H1 (cell line): ENCODE data around the gene GDAP2. TPM values are rescaled to one million over a fixed set of nuclear protein-coding genes. Genes with fewer than 3 reads are reported as not detected.

Source experiments
- CTCF ChIA-PET: fragments of 300-600 bp; sonication (Branson Sonifier 250); formaldehyde crosslinking; loops from one replicate; lab custom pipeline; 2021; ENCODE audit not compliant: partially characterized antibody; lab: Charles Lee
- POLR2A ChIA-PET: fragments of 300-600 bp; sonication (Branson Sonifier 250); formaldehyde crosslinking; loops from one replicate; lab custom pipeline; 2021; ENCODE audit warnings: inconsistent platforms; ENCODE audit not compliant: partially characterized antibody; lab: Charles Lee
- DNase-seq, 2 experiments: peaks; one replicate each; pipeline versions ENCODE4 v3.0.0 to v3.0.0-alpha.2; 2010 to 2022; ENCODE audit warnings: low spot score in 2 of 2, low read depth in 1 of 2, mixed read lengths in 1 of 2
- FAIRE-seq: peaks from 2 replicates; lab custom pipeline; 2011; peaks lifted over from hg19 to GRCh38; lab: Jason Lieb, UNC
- H2AFZ ChIP-seq: 2 replicates; pipeline ENCODE4 v1.8.1; 2012; ENCODE audit warnings: low read length, inconsistent platforms
- H2AK5ac ChIP-seq: 2 replicates; pipeline ENCODE4 v1.6.1; 2013; ENCODE audit warnings: low read depth, low read length
- H2BK120ac ChIP-seq: replicated peaks from 2 replicates; pipeline ENCODE3; 2013; ENCODE audit warnings: low read depth, low read length, inconsistent platforms
- H2BK12ac ChIP-seq: 2 replicates; pipeline ENCODE4 v1.6.1; 2013; ENCODE audit warnings: low read depth, low read length
- H2BK15ac ChIP-seq: 2 replicates; pipeline ENCODE4 v1.6.1; 2013; ENCODE audit warnings: low read length
- H2BK20ac ChIP-seq: 2 replicates; pipeline ENCODE4 v1.6.1; 2013; ENCODE audit warnings: low read length
- H2BK5ac ChIP-seq: 2 replicates; pipeline ENCODE4 v1.6.1; 2013; ENCODE audit warnings: low read depth, low read length
- H3K14ac ChIP-seq: 2 replicates; pipeline ENCODE4 v1.6.1; 2013; ENCODE audit warnings: inconsistent platforms; ENCODE audit not compliant: insufficient read length
- H3K18ac ChIP-seq: 2 replicates; pipeline ENCODE4 v1.6.1; 2013; ENCODE audit warnings: low read length; ENCODE audit errors: extremely low read depth
- H3K23ac ChIP-seq: 2 replicates; pipeline ENCODE4 v1.6.1; 2013; ENCODE audit warnings: inconsistent platforms; ENCODE audit not compliant: insufficient read length
- H3K23me2 ChIP-seq: 2 replicates; pipeline ENCODE4 v1.6.1; 2013; ENCODE audit warnings: low read depth, low read length
- H3K27ac ChIP-seq: 2 replicates; pipeline ENCODE4 v1.6.1; 2011; ENCODE audit warnings: low read depth, low read length, inconsistent platforms
- H3K27me3 ChIP-seq, 4 experiments: replicated peaks in 1 of 4; 1 replicate in 1 of 4; 2 replicates in 3 of 4; pipeline versions ENCODE4 v1.6.1 to v1.8.1; 2011 to 2013; ENCODE audit warnings: low read length in 3 of 4, mild to moderate bottlenecking in 3 of 4, inconsistent platforms in 2 of 4, mixed read lengths in 2 of 4, moderate library complexity in 1 of 4; ENCODE audit not compliant: control insufficient read depth in 3 of 4, insufficient read depth in 3 of 4; ENCODE audit errors: extremely low read depth in 1 of 4
- H3K36me3 ChIP-seq, 4 experiments: 2 replicates each; pipeline versions ENCODE4 v1.6.1 to v1.8.1; 2011 to 2013; ENCODE audit warnings: mild to moderate bottlenecking in 4 of 4, low read length in 3 of 4, moderate library complexity in 2 of 4, control low read depth in 1 of 4, inconsistent platforms in 1 of 4; ENCODE audit not compliant: insufficient read depth in 4 of 4, control insufficient read depth in 2 of 4
- H3K4ac ChIP-seq: replicated peaks from 2 replicates; pipeline ENCODE3; 2013; ENCODE audit warnings: low read length, low read depth, mixed read lengths, inconsistent platforms; ENCODE audit not compliant: insufficient read length
- H3K4me1 ChIP-seq, 4 experiments: replicated peaks in 1 of 4; 1 replicate in 1 of 4; 2 replicates in 3 of 4; pipeline versions ENCODE4 v1.6.1 to v1.8.1; 2011 to 2013; ENCODE audit warnings: low read length in 3 of 4, inconsistent platforms in 2 of 4, mixed read lengths in 1 of 4; ENCODE audit not compliant: insufficient read depth in 4 of 4, control insufficient read depth in 3 of 4
- H3K4me2 ChIP-seq, 2 experiments: 2 replicates each; pipeline versions ENCODE4 v1.6.1 to v1.8.1; 2011 to 2013; ENCODE audit warnings: low read depth in 2 of 2, low read length in 2 of 2, control low read depth in 1 of 2, inconsistent platforms in 1 of 2, mild to moderate bottlenecking in 1 of 2; ENCODE audit not compliant: insufficient read depth in 1 of 2
- H3K4me3 ChIP-seq, 4 experiments: fragments of 200-600, 300-600 bp in 1 of 4; sonication (generic), shearing (Covaris generic), sonication (Bioruptor Twin) in 1 of 4; 2 replicates each; pipeline versions ENCODE4 v1.5.1 to v1.8.1; 2011 to 2016; ENCODE audit warnings: low read length in 4 of 4, low read depth in 3 of 4, control low read depth in 2 of 4, inconsistent platforms in 2 of 4, mild to moderate bottlenecking in 2 of 4, mixed read lengths in 1 of 4, moderate library complexity in 1 of 4; ENCODE audit not compliant: insufficient read depth in 2 of 4; ENCODE audit errors: extremely low read depth in 1 of 4
- H3K56ac ChIP-seq: replicated peaks from 2 replicates; pipeline ENCODE3; 2013; ENCODE audit warnings: low read depth, mild to moderate bottlenecking, mixed read lengths, low read length, inconsistent platforms; ENCODE audit not compliant: insufficient read length
- H3K79me1 ChIP-seq: 2 replicates; pipeline ENCODE4 v1.6.1; 2013; ENCODE audit warnings: low read depth, low read length, control low read depth
- H3K79me2 ChIP-seq, 2 experiments: 2 replicates each; pipeline versions ENCODE4 v1.6.1 to v1.8.1; 2012 to 2013; ENCODE audit warnings: low read length in 2 of 2, mild to moderate bottlenecking in 2 of 2, inconsistent platforms in 1 of 2; ENCODE audit not compliant: insufficient read depth in 2 of 2, control insufficient read depth in 1 of 2
- H3K9ac ChIP-seq, 4 experiments: replicated peaks in 1 of 4; 1 replicate in 1 of 4; 2 replicates in 3 of 4; pipeline versions ENCODE4 v1.6.1 to v1.8.1; 2011 to 2013; ENCODE audit warnings: low read depth in 3 of 4, low read length in 3 of 4, control low read depth in 2 of 4, mild to moderate bottlenecking in 2 of 4, moderate library complexity in 2 of 4, inconsistent platforms in 1 of 4; ENCODE audit errors: extremely low read depth in 1 of 4
- H3K9me3 ChIP-seq, 2 experiments: 2 replicates each; pipeline versions ENCODE4 v1.6.1 to v1.8.1; 2012 to 2013; ENCODE audit warnings: mild to moderate bottlenecking in 2 of 2, moderate library complexity in 2 of 2, control low read depth in 1 of 2, inconsistent platforms in 1 of 2, low read depth in 1 of 2, low read length in 1 of 2, mixed read lengths in 1 of 2; ENCODE audit not compliant: insufficient read depth in 2 of 2
- H4K20me1 ChIP-seq, 2 experiments: replicated peaks in 1 of 2; 2 replicates each; pipeline versions ENCODE3 to v1.8.1; 2011 to 2013; ENCODE audit warnings: inconsistent platforms in 2 of 2, low read length in 2 of 2, mild to moderate bottlenecking in 1 of 2; ENCODE audit not compliant: insufficient read depth in 2 of 2, control insufficient read depth in 1 of 2
- H4K5ac ChIP-seq: 2 replicates; pipeline ENCODE4 v1.6.1; 2013; ENCODE audit warnings: low read length, low read depth, mixed read lengths, inconsistent platforms; ENCODE audit not compliant: insufficient read length
- H4K8ac ChIP-seq: 2 replicates; pipeline ENCODE4 v1.8.0; 2013; ENCODE audit warnings: mild to moderate bottlenecking, moderate library complexity, low read length, inconsistent platforms; ENCODE audit not compliant: insufficient read depth; ENCODE audit errors: extremely low read depth
- H4K91ac ChIP-seq: replicated peaks from 2 replicates; pipeline ENCODE3; 2013; ENCODE audit warnings: low read length, mixed read lengths, inconsistent platforms; ENCODE audit not compliant: insufficient read length
- BRCA1 ChIP-seq: IDR thresholded peaks from 2 replicates; pipeline ENCODE4 v1.6.1; 2012; ENCODE audit warnings: low read depth, low read length, improper control_type of control experiment
- CBX8 ChIP-seq: fragments of 300-800, 300-1000 bp; sonication (generic); IDR thresholded peaks from 2 replicates; pipeline ENCODE4 v1.7.1; 2016; ENCODE audit warnings: low read depth, low read length, borderline replicate concordance
- CEBPB ChIP-seq: IDR thresholded peaks from 2 replicates; pipeline ENCODE4 v1.6.1; 2012; ENCODE audit warnings: low read depth, low read length
- CTBP2 ChIP-seq: IDR thresholded peaks from 2 replicates; pipeline ENCODE4 v1.7.0; 2011; ENCODE audit warnings: borderline replicate concordance, mild to moderate bottlenecking, moderate library complexity, mixed read lengths, low read length; ENCODE audit not compliant: insufficient read depth, insufficient read length
- HDAC2 ChIP-seq, 2 experiments: fragments of 300-600 bp in 1 of 2; sonication (generic) in 1 of 2; IDR thresholded peaks; 2 replicates each; pipeline ENCODE4 v1.6.1; 2011 to 2012; ENCODE audit warnings: low read depth in 2 of 2, low read length in 2 of 2, mild to moderate bottlenecking in 2 of 2, moderate library complexity in 2 of 2, borderline replicate concordance in 1 of 2, inconsistent platforms in 1 of 2
- HDAC6 ChIP-seq: IDR thresholded peaks from one replicate; pipeline ENCODE4 v1.7.1; 2012; ENCODE audit warnings: low read depth, mild to moderate bottlenecking, inconsistent platforms, low read length, moderate library complexity
- KDM5A ChIP-seq: fragments of 200-600 bp; IDR thresholded peaks from 2 replicates; pipeline ENCODE4 v1.7.1; 2012; ENCODE audit warnings: mild to moderate bottlenecking, low read length, inconsistent platforms, mixed read lengths
- NRF1 ChIP-seq: IDR thresholded peaks from 2 replicates; pipeline ENCODE4 v1.6.1; 2011; ENCODE audit warnings: mild to moderate bottlenecking, low read depth, low read length, improper control_type of control experiment
- RBBP5 ChIP-seq: IDR thresholded peaks from 2 replicates; pipeline ENCODE4 v1.7.1; 2012; ENCODE audit warnings: low read depth, mild to moderate bottlenecking, inconsistent platforms, low read length, moderate library complexity, borderline replicate concordance
- RFX5 ChIP-seq: IDR thresholded peaks from 2 replicates; pipeline ENCODE4 v1.6.1; 2011; ENCODE audit warnings: low read depth, low read length, improper control_type of control experiment, borderline replicate concordance
- SP1 ChIP-seq: IDR thresholded peaks from 2 replicates; pipeline ENCODE4 v1.6.1; 2011; ENCODE audit warnings: low read depth, low read length
- TAF1 ChIP-seq: IDR thresholded peaks from 2 replicates; pipeline ENCODE4 v1.6.1; 2011; ENCODE audit warnings: mild to moderate bottlenecking, low read depth, low read length
- TAF7 ChIP-seq: optimal IDR thresholded peaks from 2 replicates; pipeline ENCODE3; 2011; ENCODE audit warnings: low read depth, mild to moderate bottlenecking, inconsistent platforms, low read length, moderate library complexity, borderline replicate concordance
- TEAD4 ChIP-seq: IDR thresholded peaks from 2 replicates; pipeline ENCODE4 v1.6.1; 2012; ENCODE audit warnings: low read depth, low read length, inconsistent platforms, mixed read lengths
- ZNF274 ChIP-seq: IDR thresholded peaks from 2 replicates; pipeline ENCODE4 v1.7.0; 2012; ENCODE audit warnings: low read length, borderline replicate concordance; ENCODE audit errors: extremely low read depth
- WGBS, 2 experiments: shearing (Covaris generic) in 1 of 2; methylation state at CpG; one replicate each; pipeline versions ENCODE4 v1.1.6 to v1.1.7; 2013 to 2015; ENCODE audit warnings: low lambda C conversion rate in 2 of 2, mixed read lengths in 2 of 2, inconsistent platforms in 1 of 2, low coverage in 1 of 2, missing lambda C conversion rate in 1 of 2; ENCODE audit not compliant: insufficient replicate concordance in 2 of 2, insufficient coverage in 1 of 2, insufficient read length in 1 of 2; ENCODE audit errors: extremely low coverage in 1 of 2, missing lambda C conversion rate in 1 of 2; 5-methylcytosine and 5-hydroxymethylcytosine counted together
- polyA plus RNA-seq, 7 experiments: library from polyadenylated mRNA; depleted of rRNA in 3 of 7; stranded (reverse) in 5 of 7; unstranded in 2 of 7; fragments of >200 nt in 5 of 7; fragments of 200-250 nt in 2 of 7; gene quantifications; 1 replicate in 5 of 7; 2 replicates in 1 of 7; 4 replicates in 1 of 7; pipeline versions ENCODE4 v1.2.1 to v1.2.3, GENCODE V29; 2011 to 2013; ENCODE audit warnings: missing spikeins in 2 of 7, mixed read lengths in 2 of 7
- total RNA-seq: library from RNA; stranded (reverse); fragmentation: NEBNext Ultra II Directional; extraction: Animal tissue kit (Norgen Biotek cat#: 25700); gene quantifications from 2 replicates; pipeline ENCODE4 v1.2.1, GENCODE V29; 2021

The GDAP2 gene
- total and polyA plus RNA-seq, 2 of the 8 experiments (the other 6 are each of a cell fraction or from before 2014, with no cell fraction given): 8.6 to 27.8 TPM

DNA sequence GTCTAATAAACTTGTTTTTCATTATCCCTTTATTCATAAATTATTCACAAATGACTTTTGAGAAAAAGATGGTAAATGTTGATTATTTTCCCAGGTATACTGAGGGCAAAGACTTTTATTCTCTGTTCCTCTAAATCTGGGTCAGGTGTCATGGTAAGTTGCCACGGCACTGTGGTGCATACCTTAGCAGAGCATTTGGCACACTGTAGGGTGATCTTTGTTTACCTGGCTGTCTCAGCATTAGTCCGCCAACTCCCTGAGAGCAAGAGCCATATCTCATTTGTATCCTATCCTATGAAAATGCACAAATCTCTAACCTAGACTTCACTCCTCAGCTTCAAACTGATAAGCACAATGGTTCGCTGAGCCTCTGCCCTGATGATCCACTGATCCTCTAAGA, 24.9 kb downstream of the GDAP2 start:
- Histone ChIP-seq H3K4ac (no peak overlapping the region), H2AK5ac (no peak overlapping the region), H3K18ac (no peak overlapping the region), H4K5ac (no peak overlapping the region), H3K56ac (no peak overlapping the region), H3K23ac (no peak overlapping the region), H2BK20ac (no peak overlapping the region), H3K9ac (no peak overlapping the region), H2BK15ac (no peak overlapping the region), H2BK12ac (no peak overlapping the region), H2BK5ac (no peak overlapping the region), H3K4me2 (no peak overlapping the region), H3K27ac (no peak overlapping the region), H3K23me2 (no peaks in the 10 kb centered on the region), H3K79me2 (no peaks in the 10 kb centered on the region), H3K36me3 (peaks cover 2 to 10% (median 7%) of the 10 kb centered on the region in 4 experiments; a peak in 6 of 8 replicates), H3K14ac (no peak overlapping the region), H3K27me3 (no peaks in the 10 kb centered on the region), H3K4me3 (no peak overlapping the region), H4K20me1 (no peaks in the 10 kb centered on the region), H4K8ac (no peak overlapping the region), H2BK120ac (no peak overlapping the region), H3K79me1 (no peaks in the 10 kb centered on the region), H4K91ac (no peak overlapping the region), H3K4me1 (no peaks in the 10 kb centered on the region), H3K9me3 (no peaks in the 10 kb centered on the region), H2AFZ (no peak overlapping the region)
- WGBS, 2 experiments: 98% methylated on average over 3 of the region's 3 CpGs; no CpG with 5 or more reads in 1 of the 2 experiments
- ChIA-PET CTCF (interaction anchor here (0.7 to 6.3 kb wide), 2 partner anchors 8 to 81 kb away, joined by 3 to 32 read pairs; no protein-coding TSS in a partner anchor), POLR2A (no interaction called here)
- FAIRE-seq (no peak), DNase-seq (no peak)
- TF ChIP-seq RBBP5: no peak
- TF ChIP-seq CEBPB: no peak
- no peak for TF ChIP-seq RFX5
- no peak for TF ChIP-seq TEAD4
- no peak for TF ChIP-seq KDM5A
- no peak for TF ChIP-seq NRF1
- TF ChIP-seq TAF7: no peak
- no peak for TF ChIP-seq ZNF274
- no peak for TF ChIP-seq TAF1
- no peak for TF ChIP-seq HDAC6
- no peak for TF ChIP-seq CTBP2
- no peak for TF ChIP-seq SP1
- TF ChIP-seq BRCA1: no peak
- TF ChIP-seq HDAC2 (IDR thresholded peaks at IDR 0.05; ENCODE audit: borderline replicate concordance in 1 of 2, low read depth in 2 of 2, low read length in 2 of 2): no peak
- no peak for TF ChIP-seq CBX8
